Prostate gland (tissue), 2 donors: ENCODE results near the gene CELA3A.

Experiments used
- CTCF ChIP-seq, 4 experiments: fragments of 200-600 bp in 2 of 4; fragments of 450-650 bp in 2 of 4; sonication (generic) in 2 of 4; IDR thresholded peaks; 1 replicate in 3 of 4; 2 replicates in 1 of 4; pipeline ENCODE4 v1.5.1; 2016 to 2019; ENCODE audit warnings: antibody characterized with exemption in 4 of 4, mild to moderate bottlenecking in 2 of 4, moderate library complexity in 2 of 4
- POLR2A ChIP-seq: fragments of 450-650 bp; IDR thresholded peaks from one replicate; pipeline ENCODE4 v1.6.1; 2016; ENCODE audit warnings: antibody characterized with exemption, mild to moderate bottlenecking
- POLR2AphosphoS5 ChIP-seq: sonication (generic); formaldehyde crosslinking; IDR thresholded peaks from one replicate; pipeline ENCODE4 v1.6.1; 2017; ENCODE audit warnings: antibody characterized with exemption

- TF ChIP-seq CTCF (IDR thresholded peaks at IDR 0.05) (no peak), POLR2A (no peak), POLR2AphosphoS5 (no peak)
Observed at GRCh38 chr1:21961799-21962198, 39.7 kb upstream of the CELA3A start.
